HG03354 (cell line): ENCODE results near the gene MUC21.
"Not testable (repeated sequence)": the region's sequence is repeated elsewhere in the genome, so short reads cannot be mapped to it uniquely, and the experiment has no call there.

Source experiments
- ATAC-seq: cut with Tn5 transposase; IDR thresholded peaks from one replicate; pipeline ENCODE4 v1.9.1; 2021; ENCODE audit warnings: mild to moderate bottlenecking; ENCODE audit not compliant: unreplicated experiment, poor library complexity, severe bottlenecking

MUC21 gene

DNA sequence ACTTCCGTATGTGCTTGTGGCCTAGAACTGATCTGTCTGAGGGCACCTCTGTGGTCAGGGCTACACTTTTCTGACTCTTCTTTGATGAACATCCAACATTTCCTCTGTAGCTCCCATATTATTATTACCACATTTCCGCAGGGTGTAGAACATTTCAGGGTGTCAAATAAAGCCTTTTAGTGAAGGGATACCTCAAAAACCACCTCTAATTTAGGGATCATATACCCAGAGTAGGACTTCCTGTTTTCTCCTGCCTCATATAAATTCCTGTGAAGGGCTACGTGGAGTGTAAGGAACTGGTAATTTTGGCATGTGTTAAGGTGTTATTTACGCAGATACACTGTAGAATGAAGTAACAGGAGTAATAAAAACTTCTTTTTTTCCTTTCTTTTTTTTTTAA is 21.3 kb downstream of the MUC21 start:
- ATAC-seq, result no peak

DNA sequence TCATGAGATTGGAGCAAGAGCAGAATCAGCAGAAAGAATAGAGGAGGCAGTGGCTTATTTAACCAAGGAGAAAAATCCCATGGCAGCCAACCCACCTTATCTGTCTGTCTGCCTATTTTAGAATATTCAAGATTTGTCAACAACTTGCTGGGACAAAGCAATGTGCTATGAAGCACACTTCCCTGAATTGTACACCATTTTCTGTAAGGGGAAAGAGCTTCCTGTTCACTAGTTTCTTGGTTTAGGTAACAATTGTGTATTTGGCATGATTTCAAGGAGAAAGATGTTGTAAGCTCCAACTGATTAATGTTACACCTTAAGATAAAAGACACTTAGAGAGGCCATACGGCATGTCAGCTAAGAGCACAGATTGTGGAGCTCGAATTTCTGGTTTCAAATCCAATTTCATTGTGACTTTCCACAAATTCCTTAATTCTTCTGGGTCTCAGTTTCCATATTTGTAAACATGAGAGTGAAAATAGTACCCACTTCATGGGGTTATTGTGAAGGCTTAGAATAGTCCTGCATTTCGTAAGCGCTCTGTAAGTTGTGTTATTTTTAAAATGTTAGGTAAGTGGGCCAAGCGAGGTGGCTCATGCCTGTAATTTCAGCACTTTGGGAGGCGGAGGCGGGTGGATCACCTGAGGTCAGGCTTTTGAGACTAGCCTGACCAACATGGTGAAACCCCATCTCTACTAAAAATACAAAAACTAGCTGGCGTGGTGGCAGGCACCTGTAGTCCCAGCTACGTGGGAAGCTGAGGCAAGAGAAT is 21.9 kb downstream of the MUC21 start:
- no peak for ATAC-seq

DNA sequence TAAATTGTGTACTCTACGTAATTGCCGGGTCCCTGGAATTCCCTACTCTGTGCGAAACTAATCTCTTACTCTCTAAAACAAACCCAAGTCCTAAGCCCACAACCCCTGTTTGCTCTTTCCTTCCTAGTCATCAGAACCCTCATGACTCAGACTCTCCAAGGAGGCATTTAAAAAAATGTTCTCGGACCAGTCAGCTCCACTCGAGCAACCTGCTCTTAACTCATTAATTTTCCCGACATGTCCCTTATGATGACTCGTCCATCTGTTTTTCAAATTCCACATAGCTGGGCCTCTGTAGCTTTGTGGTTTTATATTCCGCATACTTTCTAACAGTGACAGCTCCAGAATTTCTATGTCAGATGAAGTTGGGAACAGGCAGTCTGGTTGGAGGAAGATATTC is 24.2 kb downstream of the MUC21 start:
- no peak for ATAC-seq

DNA sequence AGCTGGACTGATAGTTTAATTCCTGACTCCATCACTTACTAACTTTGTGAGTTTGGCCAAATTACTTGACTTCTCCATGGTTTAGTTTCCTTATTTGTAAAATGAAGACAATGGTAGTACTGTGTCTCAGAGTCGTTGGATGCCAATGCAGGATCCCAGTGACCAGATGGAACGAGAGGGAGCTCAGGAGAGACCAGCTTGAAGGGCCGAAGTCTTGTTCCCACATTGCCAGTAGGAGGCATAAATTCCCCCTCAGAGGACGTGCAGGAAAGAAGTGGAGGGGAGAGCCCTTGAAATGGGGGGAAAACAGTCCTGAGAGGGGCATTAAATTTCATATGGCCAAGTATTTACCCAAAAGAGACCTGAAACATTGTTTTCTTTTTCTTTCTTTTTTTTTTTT is 24.6 kb downstream of the MUC21 start:
- no peak for ATAC-seq

DNA sequence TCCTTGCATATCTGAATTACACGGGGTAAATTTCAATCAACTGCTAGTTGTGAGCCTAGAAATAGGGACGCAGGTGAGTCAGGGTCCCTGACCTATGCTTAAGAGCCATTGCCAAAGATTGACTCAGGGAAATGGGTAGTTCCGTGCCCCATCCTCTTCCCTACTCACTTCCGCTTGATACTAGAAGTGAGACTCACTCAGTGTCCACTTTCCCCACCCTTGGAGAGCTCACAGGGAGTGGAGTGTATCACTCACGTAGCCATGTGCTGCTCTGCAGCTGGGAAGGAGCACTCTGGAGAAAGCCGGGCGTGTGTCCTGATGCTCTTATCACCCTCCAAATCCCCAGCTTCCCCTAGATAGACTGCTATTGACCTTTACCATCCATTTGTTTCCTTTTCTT is 26.2 kb downstream of the MUC21 start:
- ATAC-seq, result no peak

DNA sequence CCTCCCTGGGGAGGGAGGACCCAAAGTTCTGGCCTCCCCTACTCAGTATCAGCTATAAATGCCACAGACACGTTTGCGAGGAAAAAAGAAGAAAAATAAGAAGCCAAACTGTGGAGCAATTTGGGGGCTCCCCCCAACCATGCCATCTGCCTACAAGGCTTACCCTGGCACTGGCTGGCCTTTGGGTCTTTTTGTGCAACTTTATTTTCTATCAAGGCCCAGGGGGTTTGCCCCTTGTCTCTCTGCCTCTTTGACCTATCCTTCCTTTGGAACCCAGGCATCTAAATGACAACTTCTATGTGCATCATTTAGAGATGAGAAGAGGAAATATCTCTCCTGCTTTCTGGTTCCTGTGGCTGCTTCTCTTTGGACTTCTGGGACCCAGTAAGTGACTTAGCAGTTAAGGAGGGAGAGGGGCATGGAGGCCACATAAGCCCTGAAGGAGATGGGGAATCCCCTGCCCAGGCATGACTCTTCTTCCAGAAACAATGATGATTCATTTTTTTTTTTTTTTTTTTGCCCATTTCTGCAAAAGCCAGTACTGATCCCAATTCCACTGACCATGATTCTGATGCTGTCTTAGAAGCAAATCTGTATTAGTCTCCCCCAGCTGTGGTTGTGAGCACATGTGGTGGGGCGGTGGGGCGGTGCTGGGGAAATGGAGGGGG is 27.0 kb downstream of the MUC21 start, which contains the start of gene MUC22:
Gene MUC22 (plus strand): TSS at position 82 of the 668 bp plus-strand sequence. CDS start 233 bp downstream, at position 315.
- no peak for ATAC-seq

DNA sequence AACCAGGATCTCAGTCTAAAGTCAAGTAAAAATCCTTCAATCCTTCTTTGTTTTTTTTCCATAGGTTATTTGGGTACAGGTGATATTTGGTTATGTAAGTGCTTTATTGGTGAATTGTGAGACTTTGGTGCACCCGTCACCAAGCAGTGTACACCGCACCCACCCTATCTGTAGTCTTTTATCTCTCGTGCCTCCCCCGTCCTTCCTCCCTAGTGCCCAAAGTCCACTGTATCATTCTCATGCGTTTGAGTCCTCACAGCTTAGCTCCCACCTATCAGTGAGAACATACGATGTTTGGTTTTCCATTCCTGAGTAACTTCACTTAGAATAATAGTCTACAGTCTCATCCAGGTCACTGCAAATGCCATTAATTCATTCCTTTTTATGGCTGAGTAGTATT is 27.6 kb downstream of the MUC21 start:
- ATAC-seq, result no peak

DNA sequence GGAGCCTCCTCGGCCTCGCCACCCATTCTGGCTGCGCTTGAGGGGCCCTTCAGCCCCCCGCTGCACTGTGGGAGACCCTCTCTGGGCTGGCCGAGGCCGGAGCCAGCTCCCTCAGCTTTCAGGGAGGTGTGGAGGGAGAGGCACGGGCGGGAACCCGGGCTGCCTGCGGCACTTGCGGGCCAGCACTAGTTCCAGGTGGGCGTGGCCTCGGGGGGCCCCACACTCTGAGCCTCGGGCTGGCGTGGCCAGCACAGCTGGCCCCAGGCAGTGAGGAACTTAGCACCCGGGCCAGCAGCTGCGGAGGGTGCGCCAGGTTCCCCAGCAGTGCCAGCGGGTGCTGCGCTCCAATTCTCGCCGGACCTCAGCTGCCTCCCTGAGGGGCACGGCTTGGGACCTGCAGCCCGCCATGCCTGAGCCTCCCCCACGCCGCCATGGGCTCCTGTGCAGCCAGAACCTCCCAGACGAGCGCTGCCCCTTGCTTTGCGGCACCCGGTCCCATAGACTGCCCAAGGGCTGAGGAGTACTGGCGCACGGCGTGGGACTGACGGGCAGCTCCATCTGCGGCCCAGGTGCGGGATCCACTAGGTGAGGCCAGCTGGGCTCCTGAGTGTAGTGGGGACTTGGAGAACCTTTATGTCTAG is 33.3 kb downstream of the MUC21 start:
- ATAC-seq, result no peak

DNA sequence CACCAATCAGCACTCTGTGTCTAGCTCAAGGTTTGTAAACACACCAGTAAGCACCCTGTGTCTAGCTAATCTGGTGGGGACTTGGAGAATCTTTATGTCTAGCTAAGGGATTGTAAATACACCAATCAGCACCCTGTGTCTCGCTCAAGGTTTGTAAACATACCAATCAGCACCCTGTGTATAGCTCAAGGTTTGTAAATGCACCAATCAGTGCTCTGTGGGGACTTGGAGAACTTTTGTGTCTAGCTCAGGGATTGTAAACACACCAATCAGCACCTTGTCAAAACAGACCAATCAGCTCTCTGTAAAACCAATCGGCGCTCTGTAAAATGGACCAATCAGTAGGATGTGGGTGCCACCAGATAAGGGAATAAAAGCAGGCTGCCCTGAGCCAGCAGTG is 33.9 kb downstream of the MUC21 start:
- not testable (repeated sequence) for ATAC-seq

DNA sequence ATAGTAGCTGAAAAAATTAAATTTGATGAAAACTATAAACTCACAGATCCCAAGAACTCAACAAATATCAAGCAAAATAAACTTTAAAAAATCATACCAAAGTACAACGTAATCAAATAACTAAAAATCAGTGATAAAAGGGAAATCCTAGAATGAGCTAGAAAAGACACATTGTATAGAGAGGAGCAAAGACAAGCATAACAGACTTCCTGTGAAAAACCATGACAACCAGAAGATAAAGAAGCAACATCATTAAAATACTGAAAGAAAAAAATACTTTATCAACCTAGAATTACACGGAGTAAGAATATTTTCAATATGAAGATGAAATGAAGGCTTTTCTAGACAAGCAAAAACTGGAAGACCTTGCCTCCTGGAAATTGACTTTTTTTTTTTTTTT is 36.5 kb downstream of the MUC21 start:
- ATAC-seq, result no peak

DNA sequence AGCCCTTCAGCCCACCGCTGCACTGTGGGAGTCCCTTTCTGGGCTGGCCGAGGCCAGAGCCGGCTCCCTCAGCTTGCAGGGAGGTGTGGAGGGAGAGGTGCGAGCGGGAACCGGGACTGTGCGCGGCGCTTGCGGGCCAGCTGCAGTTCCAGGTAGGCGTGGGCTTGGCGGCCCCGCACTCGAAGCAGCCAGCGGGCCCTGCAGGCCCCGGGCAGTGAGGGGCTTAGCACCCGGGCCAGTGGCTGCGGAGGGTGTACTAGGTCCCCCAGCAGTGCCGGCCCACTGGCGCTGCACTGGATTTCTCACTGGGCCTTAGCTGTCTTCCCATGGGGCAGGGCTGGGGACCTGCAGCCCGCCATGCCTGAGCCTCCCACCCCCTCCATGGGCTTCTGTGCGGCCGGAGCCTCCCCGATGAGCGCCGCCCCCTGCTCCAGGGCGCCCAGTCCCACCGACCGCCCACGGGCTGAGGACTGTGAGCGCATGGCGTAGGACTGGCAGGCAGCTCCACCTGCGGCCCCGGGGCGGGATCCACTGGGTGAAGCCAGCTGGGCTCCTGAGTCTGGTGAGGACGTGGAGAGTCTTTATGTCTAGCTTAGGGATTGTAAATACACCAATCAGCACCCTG is 37.2 kb downstream of the MUC21 start:
- not testable (repeated sequence) for ATAC-seq

DNA sequence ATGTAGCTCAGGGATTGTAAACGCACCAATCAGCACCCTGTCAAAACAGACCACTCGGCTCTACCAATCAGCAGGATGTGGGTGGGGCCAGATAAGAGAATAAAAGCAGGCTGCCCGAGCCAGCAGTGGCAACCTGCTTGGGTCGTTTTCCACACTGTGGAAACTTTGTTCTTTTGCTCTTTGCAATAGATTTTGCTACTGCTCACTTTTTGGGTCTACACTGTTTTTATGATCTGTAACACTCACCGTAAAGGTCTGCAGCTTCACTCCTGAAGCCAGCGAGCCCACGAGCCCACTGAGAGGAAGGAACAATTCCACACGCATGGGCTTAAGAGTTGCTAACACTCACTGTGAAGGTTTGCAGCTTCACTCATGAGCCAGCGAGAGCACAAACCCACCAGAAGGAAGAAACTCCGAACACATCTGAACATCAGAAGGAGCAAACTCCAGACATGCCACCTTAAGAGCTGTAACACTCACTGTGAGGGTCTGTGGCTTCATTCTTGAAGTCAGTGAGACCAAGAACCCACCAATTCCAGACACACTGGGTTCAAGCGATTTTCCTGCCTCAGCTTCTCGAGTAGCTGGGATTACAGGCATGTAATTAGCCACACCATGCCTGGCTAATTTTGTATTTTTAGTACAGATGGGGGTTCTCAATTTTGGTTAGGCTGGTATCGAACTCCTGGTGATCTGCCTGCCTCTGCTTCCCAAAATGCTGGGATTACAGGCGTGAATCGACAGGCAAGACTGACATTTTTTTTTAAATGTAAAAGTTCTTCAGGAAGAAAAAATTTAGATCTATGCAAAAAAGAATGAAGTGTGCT is 38.4 kb downstream of the MUC21 start:
- not testable (repeated sequence) for ATAC-seq

DNA sequence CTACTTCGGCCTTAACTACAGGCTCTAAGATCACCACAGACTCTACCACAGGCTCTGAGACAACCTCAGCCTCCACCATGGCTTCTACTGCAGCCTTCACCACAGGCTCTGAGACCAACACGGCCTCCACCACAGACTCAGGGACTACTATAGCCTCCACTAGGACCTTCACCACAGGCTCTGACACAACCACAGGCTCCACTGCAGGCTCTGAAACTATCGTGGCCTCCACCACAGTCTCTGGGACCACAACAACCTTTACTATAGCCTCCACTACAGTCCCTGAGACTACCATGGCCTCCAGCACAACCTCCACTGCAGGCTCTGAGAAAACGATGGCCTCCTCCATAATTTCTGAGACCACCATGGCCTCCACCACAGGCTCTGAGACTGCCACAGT is 42.1 kb downstream of the MUC21 start:
- no peak for ATAC-seq

DNA sequence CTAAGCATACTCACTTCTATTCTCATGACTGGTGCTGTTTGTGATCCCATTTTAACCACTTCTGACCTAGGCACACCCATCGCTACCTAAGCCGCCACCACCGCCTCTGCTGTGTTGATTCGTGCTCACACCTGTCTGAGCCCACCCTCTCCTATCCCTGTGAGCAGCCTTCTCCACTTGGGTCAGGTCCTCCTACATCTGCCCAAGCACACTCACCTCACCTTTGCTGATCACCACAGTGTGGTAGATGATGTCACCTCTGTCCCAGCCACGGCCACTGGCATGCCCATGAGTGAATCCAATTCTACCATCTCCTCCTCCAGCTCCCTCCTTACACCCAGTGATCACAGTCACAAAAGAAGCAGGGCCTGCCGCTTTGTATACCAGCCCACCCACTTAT is 47.6 kb downstream of the MUC21 start:
- ATAC-seq, result no peak

DNA sequence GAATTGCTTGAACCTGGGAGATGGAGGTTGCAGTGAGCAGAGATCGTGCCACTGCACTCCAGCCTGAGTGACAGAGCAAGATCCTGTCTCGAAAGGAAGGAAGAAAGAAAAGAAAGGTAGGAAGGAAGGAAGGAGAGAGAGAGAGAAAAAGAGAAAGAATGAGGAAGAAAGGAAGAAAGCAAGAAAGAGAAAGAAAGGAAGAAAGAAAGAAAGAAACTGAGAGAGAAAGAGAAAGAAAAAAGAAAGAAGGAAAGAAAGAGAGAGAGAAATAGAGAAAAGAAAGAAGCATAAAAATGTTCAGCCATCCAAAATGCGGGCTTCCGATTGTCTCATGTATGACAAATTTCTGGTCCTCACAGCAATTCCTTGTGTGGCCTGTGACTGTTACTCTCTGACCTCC is 49.6 kb downstream of the MUC21 start:
- ATAC-seq, result no peak

DNA sequence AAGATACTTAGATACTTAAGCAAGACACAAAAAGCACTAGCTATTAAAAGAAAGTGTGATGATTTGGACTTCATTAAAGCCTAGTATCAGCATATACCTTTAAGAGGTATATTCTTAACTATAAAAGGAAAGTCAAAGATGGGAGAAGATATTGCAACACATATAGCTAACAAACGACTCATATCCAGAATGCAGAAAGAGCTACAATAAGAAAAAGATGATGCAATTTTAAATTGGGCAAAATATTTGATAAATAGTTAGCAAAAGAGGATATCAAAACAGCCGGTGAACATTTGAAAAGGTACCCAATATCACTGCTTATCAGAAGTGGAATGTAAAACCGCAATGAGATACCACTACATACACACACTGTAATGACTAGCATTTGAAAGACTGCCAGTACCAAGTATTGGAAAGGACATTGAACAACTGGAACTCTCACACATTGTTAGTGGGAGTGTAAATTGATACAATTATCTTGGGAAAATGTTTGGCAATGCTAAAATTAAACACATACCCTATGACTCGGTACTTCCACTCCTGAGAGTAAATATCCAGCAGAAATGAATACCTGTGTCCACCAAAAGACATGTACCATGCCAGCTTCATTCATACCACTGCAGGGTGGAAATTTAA is 52.5 kb downstream of the MUC21 start:
- ATAC-seq, result no peak

DNA sequence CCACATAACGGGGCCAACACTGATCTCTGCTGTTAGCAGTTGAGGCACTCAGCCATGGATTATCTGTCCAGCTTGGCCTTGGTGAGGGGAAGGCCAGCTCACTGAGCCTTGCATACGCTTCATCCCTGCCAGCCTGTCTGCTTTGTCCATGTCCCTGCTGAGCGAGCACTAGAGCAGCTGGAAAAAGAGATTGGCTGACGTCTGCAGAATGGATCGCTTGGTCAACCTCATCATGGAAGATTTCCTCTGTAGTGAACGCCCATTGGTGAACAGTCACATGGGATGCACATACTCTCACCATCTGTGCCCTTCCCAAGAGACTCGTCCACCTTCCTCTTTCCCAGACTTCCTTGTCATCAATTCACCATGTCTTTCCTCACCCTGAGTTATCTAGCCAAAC is 53.7 kb downstream of the MUC21 start:
- ATAC-seq, result no peak

DNA sequence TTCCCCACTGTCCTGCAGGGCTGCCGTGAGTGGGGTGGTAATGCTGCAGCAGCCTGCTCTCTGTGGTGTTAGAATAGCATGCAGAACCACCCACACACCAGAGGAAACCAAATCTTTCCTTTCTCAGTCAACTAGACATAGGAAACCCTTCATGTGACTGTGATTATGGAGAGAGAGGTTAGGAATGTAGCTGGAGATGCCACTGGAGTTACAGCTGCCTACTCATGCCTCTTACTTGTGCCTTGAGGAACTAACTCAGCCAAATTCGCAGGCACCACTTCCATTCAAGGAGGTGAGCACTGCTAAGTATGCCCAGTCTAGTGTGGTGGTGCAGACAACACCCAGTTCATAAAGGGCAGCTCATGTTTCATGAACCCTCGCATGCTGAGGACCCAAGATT is 54.2 kb downstream of the MUC21 start:
- no peak for ATAC-seq

DNA sequence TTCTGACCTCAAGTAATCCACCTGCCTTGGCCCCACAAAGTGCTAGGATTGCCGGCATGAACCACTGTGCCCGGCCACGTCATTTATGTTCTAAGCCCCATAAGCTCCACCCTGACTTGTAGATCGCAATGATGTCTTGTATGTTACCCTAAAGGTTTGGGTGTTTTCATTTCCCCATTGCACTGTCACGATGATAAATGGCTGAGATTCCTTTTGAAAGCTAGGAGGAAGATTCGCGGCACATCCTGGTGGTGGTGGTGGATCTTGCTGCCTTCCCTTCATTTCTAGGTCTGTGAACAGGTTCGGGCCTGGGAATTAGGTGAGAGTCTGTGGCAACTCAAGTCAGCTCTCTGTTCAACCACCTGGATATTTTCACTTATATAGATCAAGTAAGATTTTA is 55.0 kb downstream of the MUC21 start:
- ATAC-seq, result no peak
